ENCODE data around the gene SPON2.

Gene SPON2

GRCh38 chr4:1171311-1172227 lies 814 bp downstream of the SPON2 start:
- no peak for DNase-seq

GRCh38 chr4:1170976-1171310 lies 1.4 kb downstream of the SPON2 start:
- no peak for DNase-seq

- DNase-seq, result no peak
Observed at GRCh38 chr4:1170156-1170975, 2.0 kb downstream of the SPON2 start.

- DNase-seq, result no peak
Observed at GRCh38 chr4:1169691-1170096, 2.7 kb downstream of the SPON2 start.

- no peak for DNase-seq
Observed at GRCh38 chr4:1169171-1169671, 3.2 kb downstream of the SPON2 start.

- peak; percentile 72 for DNase-seq
Observed at GRCh38 chr4:1168191-1169101, 3.9 kb downstream of the SPON2 start.

- DNase-seq, result peak; percentile 97
Observed at GRCh38 chr4:1167244-1167949, 5.0 kb downstream of the SPON2 start.

- DNase-seq, result peak; percentile 22
Observed at GRCh38 chr4:1166509-1167243, 5.7 kb downstream of the SPON2 start.

- DNase-seq, result no peak
Observed at GRCh38 chr4:1164956-1165545, 7.3 kb downstream of the SPON2 start.

GRCh38 chr4:1164444-1164843 lies 7.9 kb downstream of the SPON2 start:
- no peak for DNase-seq

GRCh38 chr4:1164040-1164439 lies 8.3 kb downstream of the SPON2 start:
- DNase-seq, result peak; percentile 10

- no peak for DNase-seq
Observed at GRCh38 chr4:1160351-1160750, 12.0 kb downstream of the SPON2 start.

- peak; percentile 37 for DNase-seq
Observed at GRCh38 chr4:1156069-1156468, 16.3 kb downstream of the SPON2 start.

- DNase-seq, result peak; percentile 55
Observed at GRCh38 chr4:1155314-1155713, 17.1 kb downstream of the SPON2 start.

- DNase-seq, result peak; percentile 92
Observed at GRCh38 chr4:1154523-1155182, 17.7 kb downstream of the SPON2 start.

GRCh38 chr4:1154126-1154522 lies 18.3 kb downstream of the SPON2 start:
- peak; percentile 75 for DNase-seq

- no peak for DNase-seq
Observed at GRCh38 chr4:1153567-1154090, 18.8 kb downstream of the SPON2 start.

GRCh38 chr4:1152290-1152689 lies 20.1 kb downstream of the SPON2 start:
- no peak for DNase-seq

- DNase-seq, result no peak
Observed at GRCh38 chr4:1151541-1151940, 20.8 kb downstream of the SPON2 start.

- DNase-seq, result no peak
Observed at GRCh38 chr4:1150875-1151274, 21.5 kb downstream of the SPON2 start.
